ENCODE measurements around the gene KRT2. TPM values are rescaled to one million over a fixed set of nuclear protein-coding genes. Genes with fewer than 3 reads are reported as not detected.

Gene KRT2
- total RNA-seq, 1 experiment from 2014 or later = not detected

DNA sequence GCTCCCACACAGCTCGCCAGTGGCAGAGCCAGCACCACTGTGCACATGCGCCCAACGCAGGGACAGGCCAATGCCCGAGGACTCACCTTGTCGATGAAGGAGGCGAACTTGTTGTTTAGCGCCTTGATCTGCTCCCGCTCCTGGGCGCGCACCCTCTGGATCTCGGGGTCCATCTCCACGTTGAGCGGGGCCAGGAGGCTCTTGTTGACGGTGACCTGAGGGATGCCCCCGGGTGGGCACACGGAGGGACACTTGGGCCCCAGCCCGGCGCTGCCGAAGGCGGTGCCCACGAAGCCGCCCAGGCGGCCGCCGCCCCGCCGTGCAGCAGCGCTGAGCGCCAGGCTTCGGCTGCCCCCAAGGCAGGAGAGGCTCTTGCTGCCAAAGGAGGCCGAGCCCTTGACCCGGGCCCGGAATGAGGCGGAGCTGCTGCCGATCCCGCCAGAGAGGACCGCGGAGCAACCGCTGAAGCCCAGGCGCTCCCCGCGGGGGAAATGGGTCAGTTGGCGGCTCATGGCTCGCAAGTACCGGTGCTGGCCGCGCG, 51.0 kb downstream of the KRT2 start, which contains the start of gene KRT72:
Gene KRT72, minus strand, starts transcription at position 523 of the 541 bp plus-strand sequence. Its CDS starts 11 bp downstream, at position 512.
- Histone ChIP-seq H3F3A (ENCODE audit: insufficient read depth, low read depth) (no peaks in the 10 kb centered on the region; the same call in 1 of the 2 replicates), H3K9me3 (ENCODE audit: insufficient read depth, low read depth) (no peaks in the 10 kb centered on the region), H3K4me3 (no peak within 1 kb of the TSS), H3K27me3 (ENCODE audit: insufficient read depth, low read depth) (no peaks in the 10 kb centered on the region), H3K27ac (no peak within 1 kb of the TSS), H3K36me3 (ENCODE audit: low read depth) (no peaks in the 10 kb centered on the region), H3K79me2 (ENCODE audit: low read depth) (no peaks in the 10 kb centered on the region), H3K4me1 (replicated peaks; ENCODE audit: insufficient read depth) (no peaks in the 10 kb centered on the region), H2AFZ (no peak within 1 kb of the TSS), H3K4me2 (no peak within 1 kb of the TSS), H3K9me2 (ENCODE audit: insufficient read depth) (no peaks in the 10 kb centered on the region), H4K20me1 (ENCODE audit: insufficient read depth) (no peaks in the 10 kb centered on the region)
- ChIA-PET CTCF (no interaction called here), POLR2A (ENCODE audit: unreplicated experiment) (no interaction called here)
- no TSS peak for BruUV-seq (replicated peaks)
- no peak for DNase-seq
- no peak for TF ChIP-seq EZH2 (IDR thresholded peaks at IDR 0.05; ENCODE audit: low read depth)
- TF ChIP-seq, protein P1, sequence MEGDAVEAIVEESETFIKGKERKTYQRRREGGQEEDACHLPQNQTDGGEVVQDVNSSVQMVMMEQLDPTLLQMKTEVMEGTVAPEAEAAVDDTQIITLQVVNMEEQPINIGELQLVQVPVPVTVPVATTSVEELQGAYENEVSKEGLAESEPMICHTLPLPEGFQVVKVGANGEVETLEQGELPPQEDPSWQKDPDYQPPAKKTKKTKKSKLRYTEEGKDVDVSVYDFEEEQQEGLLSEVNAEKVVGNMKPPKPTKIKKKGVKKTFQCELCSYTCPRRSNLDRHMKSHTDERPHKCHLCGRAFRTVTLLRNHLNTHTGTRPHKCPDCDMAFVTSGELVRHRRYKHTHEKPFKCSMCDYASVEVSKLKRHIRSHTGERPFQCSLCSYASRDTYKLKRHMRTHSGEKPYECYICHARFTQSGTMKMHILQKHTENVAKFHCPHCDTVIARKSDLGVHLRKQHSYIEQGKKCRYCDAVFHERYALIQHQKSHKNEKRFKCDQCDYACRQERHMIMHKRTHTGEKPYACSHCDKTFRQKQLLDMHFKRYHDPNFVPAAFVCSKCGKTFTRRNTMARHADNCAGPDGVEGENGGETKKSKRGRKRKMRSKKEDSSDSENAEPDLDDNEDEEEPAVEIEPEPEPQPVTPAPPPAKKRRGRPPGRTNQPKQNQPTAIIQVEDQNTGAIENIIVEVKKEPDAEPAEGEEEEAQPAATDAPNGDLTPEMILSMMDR (conservative IDR thresholded peaks at IDR 0.05) = no peak
- intact Hi-C loops (cut with micrococcal nuclease; ENCODE audit: unreplicated experiment) = no loop called here

DNA sequence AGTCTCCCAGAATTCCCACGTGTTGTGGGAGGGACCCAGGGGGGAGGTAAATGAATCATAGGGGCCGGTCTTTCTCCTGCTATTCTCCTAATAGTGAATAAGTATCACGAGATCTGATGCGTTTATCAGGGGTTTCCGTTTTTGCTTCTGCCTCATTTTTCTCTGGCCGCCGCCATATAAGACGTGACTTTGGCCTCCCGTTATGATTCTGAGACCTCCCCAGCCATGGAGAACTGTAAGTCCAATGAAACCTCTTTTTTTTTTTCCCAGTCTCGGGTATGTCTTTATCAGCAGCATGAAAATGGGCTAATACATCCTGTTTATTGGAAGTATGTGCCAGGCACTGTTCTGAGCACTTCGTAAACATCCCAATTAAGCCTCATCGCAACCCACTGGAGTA, 51.5 kb downstream of the KRT2 start:
- Histone ChIP-seq H2AFZ (no peak overlapping the region), H3K4me3 (no peak overlapping the region), H3K27ac (no peak overlapping the region), H4K20me1 (ENCODE audit: insufficient read depth) (no peaks in the 10 kb centered on the region), H3K79me2 (ENCODE audit: low read depth) (no peaks in the 10 kb centered on the region), H3K9me2 (ENCODE audit: insufficient read depth) (no peaks in the 10 kb centered on the region), H3K4me1 (replicated peaks; ENCODE audit: insufficient read depth) (no peaks in the 10 kb centered on the region), H3K9me3 (ENCODE audit: insufficient read depth, low read depth) (no peaks in the 10 kb centered on the region), H3K27me3 (ENCODE audit: insufficient read depth, low read depth) (no peaks in the 10 kb centered on the region), H3F3A (ENCODE audit: insufficient read depth, low read depth) (no peaks in the 10 kb centered on the region; the same call in 1 of the 2 replicates), H3K4me2 (no peak overlapping the region), H3K36me3 (ENCODE audit: low read depth) (no peaks in the 10 kb centered on the region)
- BruUV-seq (replicated peaks) = no TSS peak
- ChIA-PET POLR2A (ENCODE audit: unreplicated experiment) (no interaction called here), CTCF (no interaction called here)
- DNase-seq = no peak
- TF ChIP-seq, protein P1 (conservative IDR thresholded peaks at IDR 0.05) = no peak
- no peak for TF ChIP-seq EZH2 (IDR thresholded peaks at IDR 0.05; ENCODE audit: low read depth)
- intact Hi-C loops (cut with micrococcal nuclease; ENCODE audit: unreplicated experiment) = no loop called here

DNA sequence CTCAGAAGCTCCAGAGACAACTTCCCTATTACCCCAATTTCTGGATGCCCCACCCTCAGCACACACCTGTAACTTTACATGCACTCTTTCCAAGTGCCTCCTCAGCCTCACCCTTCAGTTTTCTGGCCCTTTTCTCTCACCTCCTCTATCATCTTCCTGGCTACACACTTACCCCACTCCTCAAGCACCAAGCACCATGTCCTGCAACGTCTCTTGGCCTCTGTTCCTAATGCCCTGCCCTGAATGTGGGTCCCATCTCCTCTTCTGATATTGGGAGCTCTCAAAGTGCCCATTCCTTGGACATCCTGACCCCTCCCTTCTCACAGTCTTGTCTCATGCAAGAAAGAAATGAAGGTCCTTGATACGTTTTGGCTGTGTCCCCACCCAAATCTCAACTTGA, 51.9 kb downstream of the KRT2 start:
- CTCF ChIA-PET = no interaction called here
- Histone ChIP-seq H3K36me3 (ENCODE audit: low read depth) (no peaks in the 10 kb centered on the region), H3K4me1 (replicated peaks; ENCODE audit: insufficient read depth) (no peaks in the 10 kb centered on the region), H3K4me3 (no peak overlapping the region), H3K79me2 (ENCODE audit: low read depth) (no peaks in the 10 kb centered on the region), H3K4me2 (no peak overlapping the region), H3K27ac (no peak overlapping the region), H3K9me2 (ENCODE audit: insufficient read depth) (no peaks in the 10 kb centered on the region), H3F3A (ENCODE audit: insufficient read depth, low read depth) (no peaks in the 10 kb centered on the region; the same call in 1 of the 2 replicates), H2AFZ (no peak overlapping the region), H3K27me3 (ENCODE audit: insufficient read depth, low read depth) (no peaks in the 10 kb centered on the region), H3K9me3 (ENCODE audit: insufficient read depth, low read depth) (no peaks in the 10 kb centered on the region), H4K20me1 (ENCODE audit: insufficient read depth) (no peaks in the 10 kb centered on the region)
- TF ChIP-seq, protein P1 (conservative IDR thresholded peaks at IDR 0.05) = no peak
- POLR2A ChIA-PET (ENCODE audit: unreplicated experiment) = no interaction called here
- intact Hi-C loops (cut with micrococcal nuclease; ENCODE audit: unreplicated experiment) = no loop called here
- BruUV-seq (replicated peaks) = no TSS peak
- no peak for DNase-seq
